GM13977 (cell line): ENCODE measurements around the gene CNPY3.
"Not testable (repeated sequence)": the region's sequence is repeated elsewhere in the genome, so short reads cannot be mapped to it uniquely, and the experiment has no call there.

ENCODE experiments used
- DNase-seq: peaks from one replicate; pipeline ENCODE4 v3.0.0; 2012; ENCODE audit warnings: low spot score
- CTCF ChIP-seq: IDR thresholded peaks from 2 replicates; pipeline ENCODE4 v1.5.1; 2012; ENCODE audit warnings: mild to moderate bottlenecking, control low read depth; ENCODE audit not compliant: insufficient read depth; ENCODE audit errors: extremely low read depth, missing control alignments
- in situ Hi-C: fragments of 300-500 bp; cut with MboI; formaldehyde crosslinking; loops from one replicate; pipeline ENCODE4 v1.12.0; 2022; ENCODE audit warnings: low sequenced_read_pairs, low pct_unique_long_range_greater_than_20kb, mixed read lengths, inconsistent platforms; ENCODE audit not compliant: unreplicated experiment

CNPY3 gene

GRCh38 chr6:42937548-42938427 is 8.5 kb downstream of the CNPY3 start:
- no peak for TF ChIP-seq CTCF
- DNase-seq: no peak
- in situ Hi-C loops: no loop called here

- in situ Hi-C loops: no loop called here
- no peak for DNase-seq
- no peak for TF ChIP-seq CTCF
These were observed 9.1 kb downstream of the CNPY3 start for GRCh38 chr6:42938428-42938796.

GRCh38 chr6:42938987-42939809 is 9.9 kb downstream of the CNPY3 start:
- TF ChIP-seq CTCF: no peak
- in situ Hi-C loops: no loop called here
- DNase-seq: no peak

- no peak for TF ChIP-seq CTCF
- in situ Hi-C loops: no loop called here
- no peak for DNase-seq
These were observed 10.5 kb downstream of the CNPY3 start for GRCh38 chr6:42939810-42940167.

- TF ChIP-seq CTCF: no peak
- DNase-seq: no peak
- in situ Hi-C loops: no loop called here
These were observed 11.3 kb downstream of the CNPY3 start for GRCh38 chr6:42940493-42941045.

GRCh38 chr6:42941356-42941755 is 12.1 kb downstream of the CNPY3 start:
- DNase-seq, in situ Hi-C loops: not testable (repeated sequence)

GRCh38 chr6:42942444-42942843 is 13.2 kb downstream of the CNPY3 start:
- DNase-seq: no peak
- in situ Hi-C loops: no loop called here
- TF ChIP-seq CTCF: no peak
